Panc1 (cell line): Measurements from ENCODE around the gene DMAC2.

ENCODE experiments used
- POLR2AphosphoS5 ChIP-seq: IDR thresholded peaks from 2 replicates; pipeline ENCODE4 v1.6.1; 2012; ENCODE audit warnings: mild to moderate bottlenecking, low read depth, low read length, moderate library complexity
- TF ChIP-seq, protein P1 (sequence below): fragments of 450-650 bp; IDR thresholded peaks from 2 replicates; pipeline ENCODE4 v1.5.1; 2017; ENCODE audit warnings: mild to moderate bottlenecking
- TF ChIP-seq, protein P2 (sequence below), 2 experiments: IDR thresholded peaks; 2 replicates each; pipeline ENCODE4 v1.6.1; 2011 to 2012; ENCODE audit warnings: low read depth in 2 of 2, control low read depth in 1 of 2, low read length in 1 of 2, mild to moderate bottlenecking in 1 of 2, moderate library complexity in 1 of 2; ENCODE audit not compliant: insufficient read depth in 1 of 2

DNA sequence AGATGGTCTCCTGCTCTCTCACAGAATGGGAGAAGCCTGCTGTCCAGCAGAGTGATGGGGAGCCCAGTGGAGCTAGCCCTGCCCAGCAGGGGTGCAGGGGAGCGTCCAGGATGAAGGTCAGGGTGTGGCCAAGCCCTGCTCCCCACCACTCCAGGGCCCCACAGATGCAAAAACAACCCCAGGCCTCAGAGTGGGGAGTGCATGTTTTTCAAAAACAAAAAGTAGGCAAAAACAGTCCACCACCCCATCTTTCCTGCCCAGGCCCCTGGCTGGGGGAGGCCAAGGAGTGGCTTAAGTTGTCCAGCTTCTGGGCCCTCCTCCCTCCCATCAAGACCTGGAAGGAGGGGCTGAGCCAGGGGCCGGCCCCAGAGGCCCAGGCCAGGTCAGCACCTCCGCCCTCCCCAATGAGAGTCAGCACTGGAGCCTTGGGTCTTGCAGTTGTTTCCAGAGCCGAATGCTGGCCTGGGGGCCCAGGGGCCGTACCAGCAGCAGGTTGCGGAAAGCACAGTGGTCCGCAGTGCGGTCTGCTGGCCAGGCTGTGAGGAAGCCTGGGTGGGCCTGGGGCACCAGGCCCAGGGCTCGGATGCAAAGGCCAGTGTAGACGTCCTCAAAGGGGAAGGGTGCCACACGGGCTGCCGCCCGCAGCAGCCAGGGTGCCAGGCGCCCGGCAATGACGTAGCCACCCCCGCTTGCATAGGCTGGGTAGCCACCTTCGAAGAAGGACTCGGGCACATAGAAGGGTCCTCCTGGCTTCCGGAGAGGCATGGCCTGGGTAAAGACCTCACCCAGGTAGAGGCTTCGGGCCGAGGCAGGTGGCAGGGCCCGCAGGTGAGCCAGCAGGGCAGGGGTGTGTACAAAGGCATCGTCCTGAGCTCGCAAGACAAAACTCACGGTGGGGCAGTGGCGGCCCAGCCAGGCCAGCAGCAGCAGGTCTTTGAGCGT lies 14.3 kb downstream of the DMAC2 start:
- TF ChIP-seq, protein P1, sequence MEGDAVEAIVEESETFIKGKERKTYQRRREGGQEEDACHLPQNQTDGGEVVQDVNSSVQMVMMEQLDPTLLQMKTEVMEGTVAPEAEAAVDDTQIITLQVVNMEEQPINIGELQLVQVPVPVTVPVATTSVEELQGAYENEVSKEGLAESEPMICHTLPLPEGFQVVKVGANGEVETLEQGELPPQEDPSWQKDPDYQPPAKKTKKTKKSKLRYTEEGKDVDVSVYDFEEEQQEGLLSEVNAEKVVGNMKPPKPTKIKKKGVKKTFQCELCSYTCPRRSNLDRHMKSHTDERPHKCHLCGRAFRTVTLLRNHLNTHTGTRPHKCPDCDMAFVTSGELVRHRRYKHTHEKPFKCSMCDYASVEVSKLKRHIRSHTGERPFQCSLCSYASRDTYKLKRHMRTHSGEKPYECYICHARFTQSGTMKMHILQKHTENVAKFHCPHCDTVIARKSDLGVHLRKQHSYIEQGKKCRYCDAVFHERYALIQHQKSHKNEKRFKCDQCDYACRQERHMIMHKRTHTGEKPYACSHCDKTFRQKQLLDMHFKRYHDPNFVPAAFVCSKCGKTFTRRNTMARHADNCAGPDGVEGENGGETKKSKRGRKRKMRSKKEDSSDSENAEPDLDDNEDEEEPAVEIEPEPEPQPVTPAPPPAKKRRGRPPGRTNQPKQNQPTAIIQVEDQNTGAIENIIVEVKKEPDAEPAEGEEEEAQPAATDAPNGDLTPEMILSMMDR: no peak
- TF ChIP-seq POLR2AphosphoS5: no peak
- TF ChIP-seq, protein P2, sequence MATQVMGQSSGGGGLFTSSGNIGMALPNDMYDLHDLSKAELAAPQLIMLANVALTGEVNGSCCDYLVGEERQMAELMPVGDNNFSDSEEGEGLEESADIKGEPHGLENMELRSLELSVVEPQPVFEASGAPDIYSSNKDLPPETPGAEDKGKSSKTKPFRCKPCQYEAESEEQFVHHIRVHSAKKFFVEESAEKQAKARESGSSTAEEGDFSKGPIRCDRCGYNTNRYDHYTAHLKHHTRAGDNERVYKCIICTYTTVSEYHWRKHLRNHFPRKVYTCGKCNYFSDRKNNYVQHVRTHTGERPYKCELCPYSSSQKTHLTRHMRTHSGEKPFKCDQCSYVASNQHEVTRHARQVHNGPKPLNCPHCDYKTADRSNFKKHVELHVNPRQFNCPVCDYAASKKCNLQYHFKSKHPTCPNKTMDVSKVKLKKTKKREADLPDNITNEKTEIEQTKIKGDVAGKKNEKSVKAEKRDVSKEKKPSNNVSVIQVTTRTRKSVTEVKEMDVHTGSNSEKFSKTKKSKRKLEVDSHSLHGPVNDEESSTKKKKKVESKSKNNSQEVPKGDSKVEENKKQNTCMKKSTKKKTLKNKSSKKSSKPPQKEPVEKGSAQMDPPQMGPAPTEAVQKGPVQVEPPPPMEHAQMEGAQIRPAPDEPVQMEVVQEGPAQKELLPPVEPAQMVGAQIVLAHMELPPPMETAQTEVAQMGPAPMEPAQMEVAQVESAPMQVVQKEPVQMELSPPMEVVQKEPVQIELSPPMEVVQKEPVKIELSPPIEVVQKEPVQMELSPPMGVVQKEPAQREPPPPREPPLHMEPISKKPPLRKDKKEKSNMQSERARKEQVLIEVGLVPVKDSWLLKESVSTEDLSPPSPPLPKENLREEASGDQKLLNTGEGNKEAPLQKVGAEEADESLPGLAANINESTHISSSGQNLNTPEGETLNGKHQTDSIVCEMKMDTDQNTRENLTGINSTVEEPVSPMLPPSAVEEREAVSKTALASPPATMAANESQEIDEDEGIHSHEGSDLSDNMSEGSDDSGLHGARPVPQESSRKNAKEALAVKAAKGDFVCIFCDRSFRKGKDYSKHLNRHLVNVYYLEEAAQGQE (IDR thresholded peaks at IDR 0.05; ENCODE audit: insufficient read depth in 1 of 2, low read depth in 2 of 2, low read length in 1 of 2): no peak
